GM12873 (cell line): ENCODE data around the gene NR2F1-AS1.

Source experiments
- CTCF ChIP-seq: IDR thresholded peaks from 2 replicates; pipeline ENCODE4 v1.5.1; 2012; ENCODE audit warnings: low read depth, mild to moderate bottlenecking, moderate library complexity, low read length, control low read depth; ENCODE audit not compliant: insufficient read depth; ENCODE audit errors: missing control alignments

NR2F1-AS1 gene

GRCh38 chr5:93511445-93511844, 69.6 kb downstream of the NR2F1-AS1 start:
- TF ChIP-seq CTCF = no peak

- TF ChIP-seq CTCF = no peak
These were observed 70.2 kb downstream of the NR2F1-AS1 start for GRCh38 chr5:93510626-93511380.

GRCh38 chr5:93503598-93504067, 77.4 kb downstream of the NR2F1-AS1 start:
- TF ChIP-seq CTCF = no peak

- TF ChIP-seq CTCF = no peak
These were observed 83.9 kb downstream of the NR2F1-AS1 start for GRCh38 chr5:93497096-93497495.

- no peak for TF ChIP-seq CTCF
These were observed 101.0 kb downstream of the NR2F1-AS1 start for GRCh38 chr5:93479982-93480509.

- no peak for TF ChIP-seq CTCF
These were observed 103.2 kb downstream of the NR2F1-AS1 start for GRCh38 chr5:93477816-93478215.

- no peak for TF ChIP-seq CTCF
These were observed 104.7 kb downstream of the NR2F1-AS1 start for GRCh38 chr5:93476251-93476742.
